Measurements from ENCODE around the gene SNX21.

Gene SNX21

DNA sequence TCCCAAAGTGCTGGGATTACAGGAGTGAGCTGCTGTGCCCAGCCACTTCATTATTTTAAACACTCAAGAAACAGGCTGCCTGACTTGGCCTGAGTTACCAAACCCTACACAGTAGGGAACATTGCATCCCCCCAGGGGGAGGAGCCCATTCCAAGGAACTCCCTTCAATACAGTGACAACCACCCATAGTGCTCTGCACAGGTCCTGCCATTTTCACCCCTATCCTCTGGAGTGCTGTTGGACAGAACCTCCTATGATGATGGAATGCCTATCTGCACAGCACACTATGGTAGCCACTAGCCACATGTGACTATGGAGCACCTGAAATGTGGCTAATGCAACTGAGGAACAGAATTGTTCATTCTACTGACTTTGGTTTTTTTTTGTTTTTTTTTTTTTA lies 11.9 kb downstream of the SNX21 start:
- no peak overlapping the region for H3K4me3 ChIP-seq (replicated peaks; ENCODE audit: insufficient read depth, low read length)
- DNase-seq (ENCODE audit: low read depth in 1 of 2, low spot score in 1 of 2) = no peak
- H3K27ac ChIP-seq (replicated peaks) = no peak overlapping the region
- TF ChIP-seq, protein P1, sequence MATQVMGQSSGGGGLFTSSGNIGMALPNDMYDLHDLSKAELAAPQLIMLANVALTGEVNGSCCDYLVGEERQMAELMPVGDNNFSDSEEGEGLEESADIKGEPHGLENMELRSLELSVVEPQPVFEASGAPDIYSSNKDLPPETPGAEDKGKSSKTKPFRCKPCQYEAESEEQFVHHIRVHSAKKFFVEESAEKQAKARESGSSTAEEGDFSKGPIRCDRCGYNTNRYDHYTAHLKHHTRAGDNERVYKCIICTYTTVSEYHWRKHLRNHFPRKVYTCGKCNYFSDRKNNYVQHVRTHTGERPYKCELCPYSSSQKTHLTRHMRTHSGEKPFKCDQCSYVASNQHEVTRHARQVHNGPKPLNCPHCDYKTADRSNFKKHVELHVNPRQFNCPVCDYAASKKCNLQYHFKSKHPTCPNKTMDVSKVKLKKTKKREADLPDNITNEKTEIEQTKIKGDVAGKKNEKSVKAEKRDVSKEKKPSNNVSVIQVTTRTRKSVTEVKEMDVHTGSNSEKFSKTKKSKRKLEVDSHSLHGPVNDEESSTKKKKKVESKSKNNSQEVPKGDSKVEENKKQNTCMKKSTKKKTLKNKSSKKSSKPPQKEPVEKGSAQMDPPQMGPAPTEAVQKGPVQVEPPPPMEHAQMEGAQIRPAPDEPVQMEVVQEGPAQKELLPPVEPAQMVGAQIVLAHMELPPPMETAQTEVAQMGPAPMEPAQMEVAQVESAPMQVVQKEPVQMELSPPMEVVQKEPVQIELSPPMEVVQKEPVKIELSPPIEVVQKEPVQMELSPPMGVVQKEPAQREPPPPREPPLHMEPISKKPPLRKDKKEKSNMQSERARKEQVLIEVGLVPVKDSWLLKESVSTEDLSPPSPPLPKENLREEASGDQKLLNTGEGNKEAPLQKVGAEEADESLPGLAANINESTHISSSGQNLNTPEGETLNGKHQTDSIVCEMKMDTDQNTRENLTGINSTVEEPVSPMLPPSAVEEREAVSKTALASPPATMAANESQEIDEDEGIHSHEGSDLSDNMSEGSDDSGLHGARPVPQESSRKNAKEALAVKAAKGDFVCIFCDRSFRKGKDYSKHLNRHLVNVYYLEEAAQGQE (IDR thresholded peaks at IDR 0.05; ENCODE audit: insufficient replicate concordance, low read depth) = no peak
- TF ChIP-seq, protein P2, sequence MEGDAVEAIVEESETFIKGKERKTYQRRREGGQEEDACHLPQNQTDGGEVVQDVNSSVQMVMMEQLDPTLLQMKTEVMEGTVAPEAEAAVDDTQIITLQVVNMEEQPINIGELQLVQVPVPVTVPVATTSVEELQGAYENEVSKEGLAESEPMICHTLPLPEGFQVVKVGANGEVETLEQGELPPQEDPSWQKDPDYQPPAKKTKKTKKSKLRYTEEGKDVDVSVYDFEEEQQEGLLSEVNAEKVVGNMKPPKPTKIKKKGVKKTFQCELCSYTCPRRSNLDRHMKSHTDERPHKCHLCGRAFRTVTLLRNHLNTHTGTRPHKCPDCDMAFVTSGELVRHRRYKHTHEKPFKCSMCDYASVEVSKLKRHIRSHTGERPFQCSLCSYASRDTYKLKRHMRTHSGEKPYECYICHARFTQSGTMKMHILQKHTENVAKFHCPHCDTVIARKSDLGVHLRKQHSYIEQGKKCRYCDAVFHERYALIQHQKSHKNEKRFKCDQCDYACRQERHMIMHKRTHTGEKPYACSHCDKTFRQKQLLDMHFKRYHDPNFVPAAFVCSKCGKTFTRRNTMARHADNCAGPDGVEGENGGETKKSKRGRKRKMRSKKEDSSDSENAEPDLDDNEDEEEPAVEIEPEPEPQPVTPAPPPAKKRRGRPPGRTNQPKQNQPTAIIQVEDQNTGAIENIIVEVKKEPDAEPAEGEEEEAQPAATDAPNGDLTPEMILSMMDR (IDR thresholded peaks at IDR 0.05; ENCODE audit: insufficient read depth, low read length) = no peak
- TF ChIP-seq SPI1 (IDR thresholded peaks at IDR 0.05; ENCODE audit: borderline replicate concordance, low read depth) (no peak), GABPA (IDR thresholded peaks at IDR 0.05; ENCODE audit: low read depth) (no peak), POLR2AphosphoS5 (IDR thresholded peaks at IDR 0.05; ENCODE audit: low read depth) (no peak)
- H3K27me3 ChIP-seq (ENCODE audit: insufficient read depth, poor library complexity, severe bottlenecking) = no peaks in the 10 kb centered on the region

DNA sequence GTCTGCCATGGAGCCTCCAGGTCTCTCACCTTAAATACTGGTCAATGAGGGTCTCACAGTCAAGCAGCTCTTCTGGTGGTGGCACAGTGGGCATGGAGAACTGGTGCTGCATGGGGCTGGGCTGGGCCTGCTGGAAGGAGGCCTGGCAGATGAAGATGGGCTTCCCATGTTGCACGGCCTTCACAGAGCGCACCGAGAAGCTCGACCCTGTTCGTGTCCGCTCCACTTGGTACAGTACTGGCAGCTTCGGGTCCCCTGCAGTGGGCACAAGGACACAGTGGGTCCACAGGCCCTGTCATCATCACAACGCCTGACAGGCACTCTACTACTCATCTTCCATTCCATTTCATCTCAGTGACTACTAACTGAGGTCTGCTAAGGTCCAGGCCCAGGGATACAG lies 14.8 kb downstream of the SNX21 start:
- Histone ChIP-seq H3K27ac (replicated peaks) (no peak overlapping the region), H3K4me3 (replicated peaks; ENCODE audit: insufficient read depth, low read length) (no peak overlapping the region), H3K27me3 (ENCODE audit: insufficient read depth, poor library complexity, severe bottlenecking) (no peaks in the 10 kb centered on the region)
- no peak for DNase-seq (ENCODE audit: low read depth in 1 of 2, low spot score in 1 of 2)
- TF ChIP-seq, protein P2 (IDR thresholded peaks at IDR 0.05; ENCODE audit: insufficient read depth, low read length) = no peak
- TF ChIP-seq GABPA (IDR thresholded peaks at IDR 0.05; ENCODE audit: low read depth) = no peak

DNA sequence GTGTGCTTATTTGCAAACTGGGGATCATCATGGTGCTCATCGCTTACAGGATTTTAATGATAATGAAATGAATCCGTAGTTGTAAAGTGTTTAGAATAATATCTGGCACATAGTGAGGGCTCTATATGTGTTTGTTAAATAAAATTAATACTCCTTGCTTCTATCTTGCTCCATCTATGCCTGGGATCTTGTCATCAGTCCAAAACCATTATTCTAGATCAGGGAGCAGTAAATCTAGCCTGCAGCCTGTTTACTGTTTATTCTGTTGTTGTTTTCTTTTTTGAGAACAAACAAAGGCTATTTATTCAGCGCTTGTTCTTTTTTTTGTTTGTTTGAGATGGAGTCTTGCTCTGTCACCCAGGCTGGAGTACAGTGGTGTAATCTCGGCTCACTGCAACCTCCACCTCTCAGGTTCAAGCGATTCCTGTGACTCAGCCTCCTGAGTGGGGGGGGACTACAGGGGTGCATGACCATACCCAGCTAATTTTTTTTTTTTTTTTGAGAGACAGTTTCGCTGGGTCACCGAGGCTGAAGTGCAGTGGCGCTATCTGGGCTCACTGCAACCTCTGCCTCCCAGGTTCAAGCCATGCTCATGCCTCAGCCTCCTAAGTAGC lies 15.5 kb downstream of the SNX21 start:
- no peak overlapping the region for H3K4me3 ChIP-seq (replicated peaks; ENCODE audit: insufficient read depth, low read length)
- no peaks in the 10 kb centered on the region for H3K27me3 ChIP-seq (ENCODE audit: insufficient read depth, poor library complexity, severe bottlenecking)
- no peak overlapping the region for H3K27ac ChIP-seq (replicated peaks)
- DNase-seq (ENCODE audit: low read depth in 1 of 2, low spot score in 1 of 2) = no peak
- TF ChIP-seq SPI1 (IDR thresholded peaks at IDR 0.05; ENCODE audit: borderline replicate concordance, low read depth) = no peak
- TF ChIP-seq, protein P2 (IDR thresholded peaks at IDR 0.05; ENCODE audit: insufficient read depth, low read length) = no peak
- TF ChIP-seq POLR2AphosphoS5 (IDR thresholded peaks at IDR 0.05; ENCODE audit: low read depth) = no peak
- TF ChIP-seq GABPA (IDR thresholded peaks at IDR 0.05; ENCODE audit: low read depth) = no peak
- TF ChIP-seq, protein P1 (IDR thresholded peaks at IDR 0.05; ENCODE audit: insufficient replicate concordance, low read depth) = no peak

DNA sequence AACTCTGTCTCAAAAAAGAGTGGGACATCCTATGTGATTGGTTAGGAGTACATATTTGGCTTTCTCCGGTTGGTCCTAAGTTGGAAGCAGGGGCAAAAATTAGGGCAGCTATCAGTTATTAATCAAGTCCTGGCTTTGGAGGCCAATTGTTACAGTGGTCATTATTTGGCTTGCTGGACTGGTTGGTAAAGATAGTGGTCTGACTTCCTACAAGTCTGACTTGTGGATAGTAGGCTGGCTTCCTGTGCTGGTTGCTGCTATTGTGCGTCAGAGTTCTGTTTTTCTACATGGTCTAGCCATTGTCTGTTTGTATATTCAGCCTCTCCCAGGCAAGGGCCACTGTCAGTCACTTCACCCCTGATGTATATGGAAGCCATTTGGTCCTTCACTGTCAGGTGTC lies 16.6 kb downstream of the SNX21 start:
- Histone ChIP-seq H3K27me3 (ENCODE audit: insufficient read depth, poor library complexity, severe bottlenecking) (no peaks in the 10 kb centered on the region), H3K4me3 (replicated peaks; ENCODE audit: insufficient read depth, low read length) (no peak overlapping the region), H3K27ac (replicated peaks) (no peak overlapping the region)
- DNase-seq (ENCODE audit: low read depth in 1 of 2, low spot score in 1 of 2) = no peak
- TF ChIP-seq, protein P2 (IDR thresholded peaks at IDR 0.05; ENCODE audit: insufficient read depth, low read length) = no peak

All from HL-60 (cell line).